CD8-positive, alpha-beta memory T cell (primary cell): ENCODE data around the gene GLT8D2. TPM values are rescaled to one million over a fixed set of nuclear protein-coding genes. Genes with fewer than 3 reads are reported as not detected.

ENCODE experiments used
- CTCF ChIA-PET: fragments of 350-600 bp; sonication (Branson Sonifier 250); formaldehyde crosslinking; loops from one replicate; lab custom pipeline; 2021; ENCODE audit warnings: antibody characterized with exemption; lab: Charles Lee
- POLR2A ChIA-PET: fragments of 350-600 bp; sonication (Branson Sonifier 250); formaldehyde crosslinking; loops from one replicate; lab custom pipeline; 2021; ENCODE audit warnings: antibody characterized with exemption; lab: Charles Lee
- DNase-seq, 5 donors: peaks; one replicate each; pipeline versions ENCODE4 v3.0.0 to v3.0.0-alpha.2; 2020 to 2022; ENCODE audit warnings: mixed read lengths in 1 of 5
- H3K27ac ChIP-seq: one replicate; pipeline ENCODE4 v1.7.0; 2013; ENCODE audit warnings: low read depth, mild to moderate bottlenecking, low read length, moderate library complexity
- H3K27me3 ChIP-seq: 2 replicates; pipeline ENCODE4 v1.7.0; 2013; ENCODE audit warnings: low read length, mild to moderate bottlenecking; ENCODE audit not compliant: insufficient read depth, poor library complexity, severe bottlenecking
- H3K36me3 ChIP-seq: 2 replicates; pipeline ENCODE4 v1.7.0; 2013; ENCODE audit warnings: mild to moderate bottlenecking, low read length, moderate library complexity; ENCODE audit not compliant: insufficient read depth
- H3K4me1 ChIP-seq: 2 replicates; pipeline ENCODE4 v1.7.0; 2013; ENCODE audit warnings: mild to moderate bottlenecking, low read length, moderate library complexity; ENCODE audit not compliant: insufficient read depth
- H3K4me3 ChIP-seq: 2 replicates; pipeline ENCODE4 v1.7.0; 2013; ENCODE audit warnings: mild to moderate bottlenecking, low read length
- H3K9me3 ChIP-seq: 2 replicates; pipeline ENCODE4 v1.7.0; 2013; ENCODE audit warnings: mild to moderate bottlenecking, low read length
- H3K27ac Mint-ChIP-seq, 8 donors: one replicate each; pipeline ENCODE4 v1.8.0; 2020 to 2021; ENCODE audit warnings: mixed read lengths in 8 of 8, mild to moderate bottlenecking in 6 of 8, inconsistent platforms in 3 of 8, moderate library complexity in 3 of 8
- H3K27me3 Mint-ChIP-seq, 2 donors: one replicate each; pipeline ENCODE4 v1.8.0; 2020 to 2021; ENCODE audit warnings: mixed read lengths in 2 of 2, mild to moderate bottlenecking in 1 of 2, moderate library complexity in 1 of 2
- H3K36me3 Mint-ChIP-seq, 3 donors: one replicate each; pipeline ENCODE4 v1.8.0; 2020 to 2021; ENCODE audit warnings: mixed read lengths in 3 of 3, inconsistent platforms in 1 of 3, mild to moderate bottlenecking in 1 of 3
- H3K4me1 Mint-ChIP-seq, 3 donors: one replicate each; pipeline ENCODE4 v1.8.0; 2020 to 2021; ENCODE audit warnings: mixed read lengths in 3 of 3, inconsistent platforms in 1 of 3, mild to moderate bottlenecking in 1 of 3
- H3K4me3 Mint-ChIP-seq, 7 donors: one replicate each; pipeline ENCODE4 v1.8.0; 2020 to 2021; ENCODE audit warnings: mixed read lengths in 7 of 7, mild to moderate bottlenecking in 6 of 7, moderate library complexity in 4 of 7, inconsistent platforms in 2 of 7
- H3K9me3 Mint-ChIP-seq, 5 donors: one replicate each; pipeline ENCODE4 v1.8.0; 2020 to 2022; ENCODE audit warnings: mixed read lengths in 5 of 5, mild to moderate bottlenecking in 3 of 5, moderate library complexity in 2 of 5, inconsistent platforms in 1 of 5
- polyA plus RNA-seq: library from polyadenylated mRNA; unstranded; fragments of 300-500 nt; fragmentation: Illumina TruSeq; gene quantifications from one replicate; pipeline ENCODE4 v1.2.3, GENCODE V29; 2021
- total RNA-seq, 2 experiments: library from RNA; stranded (reverse); gene quantifications; one replicate each; pipeline ENCODE4 v1.2.3, GENCODE V29; 2021

Gene GLT8D2
- total and polyA plus RNA-seq, 3 experiments from 2014 or later, result 0.11 TPM; not detected in 2

GRCh38 chr12:104059963-104060362 lies 10.0 kb upstream of the GLT8D2 start:
- Histone ChIP-seq H3K27ac (no peak overlapping the region), H3K9me3 (no peaks in the 10 kb centered on the region), H3K27me3 (no peaks in the 10 kb centered on the region), H3K4me1 (peaks cover under 1% of the 10 kb centered on the region), H3K4me3 (no peak overlapping the region), H3K36me3 (no peaks in the 10 kb centered on the region)
- DNase-seq, result no peak
- no peak overlapping the region for H3K27ac Mint-ChIP-seq
- peaks cover 8 to 40% of the 10 kb centered on the region in 2 donors for H3K27me3 Mint-ChIP-seq
- H3K9me3 Mint-ChIP-seq, result peaks cover 0 to 3% (median 3%) of the 10 kb centered on the region in 5 donors
- H3K36me3 Mint-ChIP-seq, result peaks cover 0 to 5% (median 0%) of the 10 kb centered on the region in 3 donors
- peak overlapping the region in 1 of 7 donors; percentile 0 for H3K4me3 Mint-ChIP-seq
- CTCF ChIA-PET, result interaction anchor here (1.0 kb wide), 1 partner anchor 49 kb away, joined by 6 read pairs; no protein-coding TSS in a partner anchor
- POLR2A ChIA-PET, result no interaction called here
- peaks cover 3 to 5% (median 3%) of the 10 kb centered on the region in 3 donors for H3K4me1 Mint-ChIP-seq

- peaks cover 0 to 3% (median 3%) of the 10 kb centered on the region in 5 donors for H3K9me3 Mint-ChIP-seq
- POLR2A ChIA-PET, result no interaction called here
- peaks cover 2 to 4% (median 3%) of the 10 kb centered on the region in 3 donors for H3K4me1 Mint-ChIP-seq
Measured at GRCh38 chr12:104058802-104059201, 8.8 kb upstream of the GLT8D2 start.

GRCh38 chr12:104057771-104058197 lies 7.8 kb upstream of the GLT8D2 start:
- Mint-ChIP-seq H3K36me3 (peaks cover 0 to 3% (median 1%) of the 10 kb centered on the region in 3 donors), H3K27me3 (peaks cover 13 to 50% of the 10 kb centered on the region in 2 donors), H3K4me1 (no peaks in the 10 kb centered on the region), H3K9me3 (peaks cover 0 to 3% (median 3%) of the 10 kb centered on the region in 5 donors), H3K27ac (no peak overlapping the region), H3K4me3 (no peak overlapping the region)
- CTCF ChIA-PET, result interaction anchor here (0.9 to 2.3 kb wide), 7 partner anchors 10 to 69 kb away, joined by 3 to 11 read pairs (median 4); no protein-coding TSS in a partner anchor
- Histone ChIP-seq H3K36me3 (no peaks in the 10 kb centered on the region), H3K4me1 (no peaks in the 10 kb centered on the region), H3K27ac (no peak overlapping the region), H3K27me3 (no peaks in the 10 kb centered on the region), H3K4me3 (no peak overlapping the region), H3K9me3 (no peaks in the 10 kb centered on the region)
- POLR2A ChIA-PET, result no interaction called here
- DNase-seq, result peak in 2 of 5 donors; percentile 10 to 17

More at GRCh38 chr12:104058802-104059201, 8.8 kb upstream of the GLT8D2 start:
- CTCF ChIA-PET, result interaction anchor here (1.0 to 2.3 kb wide), 5 partner anchors 9 to 53 kb away, joined by 4 to 11 read pairs (median 6); no protein-coding TSS in a partner anchor
- no peaks in the 10 kb centered on the region for H3K9me3 ChIP-seq
- no peaks in the 10 kb centered on the region for H3K27me3 ChIP-seq
- no peak for DNase-seq
- Mint-ChIP-seq H3K36me3 (peaks cover 0 to 3% (median 1%) of the 10 kb centered on the region in 3 donors), H3K27me3 (peaks cover 11 to 46% of the 10 kb centered on the region in 2 donors), H3K4me3 (no peak overlapping the region), H3K27ac (no peak overlapping the region)
- H3K4me1 ChIP-seq, result no peaks in the 10 kb centered on the region
- no peaks in the 10 kb centered on the region for H3K36me3 ChIP-seq
- no peak overlapping the region for H3K4me3 ChIP-seq
- no peak overlapping the region for H3K27ac ChIP-seq

- Mint-ChIP-seq H3K27me3 (peaks cover 16 to 58% of the 10 kb centered on the region in 2 donors), H3K9me3 (peaks cover 0 to 3% (median 3%) of the 10 kb centered on the region in 5 donors), H3K27ac (no peak overlapping the region), H3K4me1 (no peaks in the 10 kb centered on the region), H3K36me3 (peaks cover 0 to 3% (median 1%) of the 10 kb centered on the region in 3 donors), H3K4me3 (no peak overlapping the region)
- Histone ChIP-seq H3K36me3 (no peaks in the 10 kb centered on the region), H3K4me1 (no peaks in the 10 kb centered on the region), H3K27me3 (no peaks in the 10 kb centered on the region), H3K9me3 (no peaks in the 10 kb centered on the region), H3K4me3 (no peak overlapping the region), H3K27ac (no peak overlapping the region)
- no peak for DNase-seq
- ChIA-PET CTCF (interaction anchor here (2.3 kb wide), 3 partner anchors 52 to 55 kb away, joined by 7 to 11 read pairs (median 8); no protein-coding TSS in a partner anchor), POLR2A (no interaction called here)
Measured at GRCh38 chr12:104056419-104056972, 6.5 kb upstream of the GLT8D2 start.

GRCh38 chr12:104055686-104056388 lies 5.8 kb upstream of the GLT8D2 start:
- CTCF ChIA-PET, result interaction anchor here (2.3 kb wide), 1 partner anchor 53 kb away, joined by 7 read pairs; no protein-coding TSS in a partner anchor
- peaks cover 16 to 58% of the 10 kb centered on the region in 2 donors for H3K27me3 Mint-ChIP-seq

GRCh38 chr12:104054681-104055346 lies 4.8 kb upstream of the GLT8D2 start:
- DNase-seq, result no peak
- H3K27me3 ChIP-seq, result peaks cover 3% of the 10 kb centered on the region
- no peaks in the 10 kb centered on the region for H3K4me1 ChIP-seq
- Mint-ChIP-seq H3K9me3 (peaks cover 0 to 3% (median 3%) of the 10 kb centered on the region in 5 donors), H3K27me3 (peaks cover 24 to 54% of the 10 kb centered on the region in 2 donors), H3K36me3 (peaks cover 0 to 3% (median 1%) of the 10 kb centered on the region in 3 donors), H3K4me3 (no peak overlapping the region), H3K27ac (peak overlapping the region in 1 of 8 donors; percentile 24), H3K4me1 (peaks cover 3 to 6% (median 5%) of the 10 kb centered on the region in 3 donors)
- no peak overlapping the region for H3K27ac ChIP-seq
- no peaks in the 10 kb centered on the region for H3K36me3 ChIP-seq
- H3K9me3 ChIP-seq, result no peaks in the 10 kb centered on the region
- CTCF ChIA-PET, result interaction anchor here (2.3 kb wide), 1 partner anchor 54 kb away, joined by 7 read pairs; no protein-coding TSS in a partner anchor
- H3K4me3 ChIP-seq, result no peak overlapping the region
- POLR2A ChIA-PET, result no interaction called here

More at GRCh38 chr12:104055686-104056388, 5.8 kb upstream of the GLT8D2 start:
- no peaks in the 10 kb centered on the region for H3K4me1 Mint-ChIP-seq
- no peak overlapping the region for H3K27ac ChIP-seq
- no peak overlapping the region for H3K4me3 ChIP-seq
- H3K27me3 ChIP-seq, result no peaks in the 10 kb centered on the region
- H3K9me3 ChIP-seq, result no peaks in the 10 kb centered on the region
- H3K4me1 ChIP-seq, result no peaks in the 10 kb centered on the region
- H3K36me3 Mint-ChIP-seq, result peaks cover 0 to 3% (median 1%) of the 10 kb centered on the region in 3 donors
- H3K9me3 Mint-ChIP-seq, result peaks cover 0 to 3% (median 3%) of the 10 kb centered on the region in 5 donors
- H3K36me3 ChIP-seq, result no peaks in the 10 kb centered on the region
- no peak for DNase-seq
- POLR2A ChIA-PET, result no interaction called here
- no peak overlapping the region for H3K4me3 Mint-ChIP-seq
- no peak overlapping the region for H3K27ac Mint-ChIP-seq

- peak overlapping the region in 1 of 7 donors; percentile 65 for H3K4me3 Mint-ChIP-seq
- CTCF ChIA-PET, result no interaction called here
Measured at GRCh38 chr12:104050436-104050835, 449 bp upstream of the GLT8D2 start.

More at GRCh38 chr12:104050436-104050835, 449 bp upstream of the GLT8D2 start:
- Mint-ChIP-seq H3K36me3 (peaks cover 0 to 3% (median 1%) of the 10 kb centered on the region in 3 donors), H3K27me3 (peaks cover 28 to 47% of the 10 kb centered on the region in 2 donors), H3K4me1 (peaks cover 3 to 9% (median 8%) of the 10 kb centered on the region in 3 donors), H3K27ac (peak overlapping the region in 1 of 8 donors; percentile 14), H3K9me3 (no peaks in the 10 kb centered on the region)
- H3K9me3 ChIP-seq, result no peaks in the 10 kb centered on the region
- H3K27ac ChIP-seq, result no peak overlapping the region
- POLR2A ChIA-PET, result no interaction called here
- H3K36me3 ChIP-seq, result no peaks in the 10 kb centered on the region
- no peaks in the 10 kb centered on the region for H3K4me1 ChIP-seq
- H3K27me3 ChIP-seq, result peaks cover 8% of the 10 kb centered on the region
- DNase-seq, result no peak
- H3K4me3 ChIP-seq, result no peak overlapping the region
